ENCODE measurements around the gene ALOX15B.

Gene ALOX15B

DNA sequence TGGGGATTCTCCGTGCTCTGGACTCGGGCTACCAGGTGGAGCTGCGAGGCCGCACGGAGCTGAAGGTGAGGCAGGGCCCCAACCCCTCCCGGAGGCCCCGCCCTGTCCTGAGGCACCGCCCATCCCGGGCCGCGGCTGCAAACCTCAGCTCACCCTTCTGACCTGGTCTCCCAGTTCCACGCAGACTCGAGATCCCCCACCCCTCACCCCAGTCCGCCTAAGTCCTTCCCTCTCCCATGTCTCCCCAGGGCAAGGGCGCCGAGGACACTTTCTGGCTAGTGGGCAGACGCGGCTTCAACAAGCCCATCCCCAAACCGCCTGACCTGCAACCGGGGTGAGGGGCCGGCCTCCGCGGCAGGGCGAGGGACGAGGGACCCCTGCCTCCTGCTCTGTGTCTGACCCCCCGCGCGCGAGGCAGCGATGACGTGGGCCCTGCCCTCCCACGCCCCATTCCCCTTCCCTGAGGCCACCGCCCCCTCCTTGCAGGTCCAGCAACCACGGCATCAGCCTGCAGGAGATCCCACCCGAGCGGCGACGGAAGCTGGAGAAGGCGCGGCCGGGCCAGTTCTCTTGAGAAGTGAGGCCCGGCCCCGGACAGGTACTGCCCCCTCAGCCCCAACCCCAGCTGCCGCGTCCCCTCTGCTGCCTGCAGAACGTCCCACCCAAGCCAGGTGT is 22.8 kb upstream of the ALOX15B start:
- TF ChIP-seq, protein P1, sequence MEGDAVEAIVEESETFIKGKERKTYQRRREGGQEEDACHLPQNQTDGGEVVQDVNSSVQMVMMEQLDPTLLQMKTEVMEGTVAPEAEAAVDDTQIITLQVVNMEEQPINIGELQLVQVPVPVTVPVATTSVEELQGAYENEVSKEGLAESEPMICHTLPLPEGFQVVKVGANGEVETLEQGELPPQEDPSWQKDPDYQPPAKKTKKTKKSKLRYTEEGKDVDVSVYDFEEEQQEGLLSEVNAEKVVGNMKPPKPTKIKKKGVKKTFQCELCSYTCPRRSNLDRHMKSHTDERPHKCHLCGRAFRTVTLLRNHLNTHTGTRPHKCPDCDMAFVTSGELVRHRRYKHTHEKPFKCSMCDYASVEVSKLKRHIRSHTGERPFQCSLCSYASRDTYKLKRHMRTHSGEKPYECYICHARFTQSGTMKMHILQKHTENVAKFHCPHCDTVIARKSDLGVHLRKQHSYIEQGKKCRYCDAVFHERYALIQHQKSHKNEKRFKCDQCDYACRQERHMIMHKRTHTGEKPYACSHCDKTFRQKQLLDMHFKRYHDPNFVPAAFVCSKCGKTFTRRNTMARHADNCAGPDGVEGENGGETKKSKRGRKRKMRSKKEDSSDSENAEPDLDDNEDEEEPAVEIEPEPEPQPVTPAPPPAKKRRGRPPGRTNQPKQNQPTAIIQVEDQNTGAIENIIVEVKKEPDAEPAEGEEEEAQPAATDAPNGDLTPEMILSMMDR (IDR thresholded peaks at IDR 0.05; ENCODE audit: poor library complexity, severe bottlenecking): no peak
- H3K9me3 ChIP-seq (ENCODE audit: severe bottlenecking): no peaks in the 10 kb centered on the region
- H3K27ac ChIP-seq (ENCODE audit: poor library complexity, severe bottlenecking): no peak overlapping the region
- no peaks in the 10 kb centered on the region for H3K27me3 ChIP-seq (ENCODE audit: insufficient read depth, poor library complexity, severe bottlenecking)
- ATAC-seq (ENCODE audit: low read depth): no peak
- peaks cover 35% of the 10 kb centered on the region for H3K4me1 ChIP-seq (ENCODE audit: insufficient read depth, poor library complexity, severe bottlenecking)
- no peak for DNase-seq (ENCODE audit: low spot score)
- no peaks in the 10 kb centered on the region for H3K36me3 ChIP-seq (ENCODE audit: low read depth)
- no peak overlapping the region for H3K4me3 ChIP-seq (ENCODE audit: severe bottlenecking)

DNA sequence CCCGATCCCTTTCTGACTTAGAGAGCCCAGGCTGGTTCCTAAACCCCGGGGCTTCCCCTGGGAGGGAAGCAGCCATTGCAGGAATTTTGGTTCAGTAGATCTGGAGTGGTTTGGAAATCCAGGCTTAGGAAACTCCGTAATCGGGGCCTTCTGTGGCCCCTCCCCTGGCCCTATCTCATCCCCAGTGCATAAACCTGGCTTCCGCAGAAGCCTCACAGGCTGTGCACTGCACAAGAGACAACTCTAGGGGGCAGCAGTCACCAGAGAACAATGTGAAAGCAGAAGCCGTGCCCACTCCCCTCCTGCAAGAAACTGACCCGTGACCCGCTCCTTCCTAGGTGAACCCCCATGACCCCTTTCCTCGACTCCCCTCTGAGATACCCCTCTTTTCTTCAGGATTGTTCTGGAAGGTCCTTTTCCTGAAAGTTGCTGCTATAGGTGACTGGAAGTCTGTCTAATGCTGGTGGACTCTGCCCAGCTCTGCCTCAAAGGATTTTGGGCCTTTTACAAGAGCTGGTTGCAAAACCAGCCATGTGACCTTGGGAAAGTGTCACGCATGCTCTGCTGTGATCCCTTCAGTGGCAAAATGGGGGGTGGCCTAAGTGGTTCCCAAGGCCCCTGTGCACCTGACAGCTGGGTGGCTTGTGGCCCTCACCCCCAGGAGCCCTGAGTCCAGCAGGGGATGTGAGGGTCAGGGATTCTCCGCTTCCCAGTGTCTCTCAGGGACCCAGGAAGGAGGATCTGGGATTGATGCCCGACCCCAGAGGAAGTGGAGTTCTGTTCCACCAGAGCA is 22.0 kb upstream of the ALOX15B start:
- Histone ChIP-seq H3K4me3 (ENCODE audit: severe bottlenecking) (no peak overlapping the region), H3K4me1 (ENCODE audit: insufficient read depth, poor library complexity, severe bottlenecking) (peaks cover 35% of the 10 kb centered on the region), H3K36me3 (ENCODE audit: low read depth) (no peaks in the 10 kb centered on the region), H3K27me3 (ENCODE audit: insufficient read depth, poor library complexity, severe bottlenecking) (no peaks in the 10 kb centered on the region), H3K27ac (ENCODE audit: poor library complexity, severe bottlenecking) (peak overlapping the region; percentile 87), H3K9me3 (ENCODE audit: severe bottlenecking) (no peaks in the 10 kb centered on the region)
- ATAC-seq (ENCODE audit: low read depth) (0 out of 3 replicates have a peak, but pooled peaks have one; percentile 10), DNase-seq (ENCODE audit: low spot score) (no peak)
- TF ChIP-seq, protein P1 (IDR thresholded peaks at IDR 0.05; ENCODE audit: poor library complexity, severe bottlenecking): peak; percentile 73

DNA sequence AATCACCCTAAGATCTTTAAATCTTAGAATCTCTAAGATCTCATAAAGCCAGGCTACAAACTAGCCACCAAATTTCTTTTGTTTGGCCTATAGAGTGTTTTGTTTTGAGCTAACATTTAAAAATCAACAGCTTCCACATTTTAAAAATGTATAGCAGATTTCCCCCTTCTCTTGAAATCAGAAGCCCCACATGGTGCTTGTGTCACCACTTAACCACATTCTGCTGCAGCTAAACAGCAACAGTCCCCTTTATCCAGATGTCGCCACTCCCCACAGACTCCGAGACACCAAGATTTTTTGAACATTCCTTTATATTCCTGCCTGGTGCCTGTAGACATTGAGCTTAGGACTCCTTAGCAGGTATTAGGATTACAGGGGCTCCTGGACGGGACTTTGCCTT is 20.4 kb upstream of the ALOX15B start:
- TF ChIP-seq, protein P1 (IDR thresholded peaks at IDR 0.05; ENCODE audit: poor library complexity, severe bottlenecking): no peak
- peak overlapping the region; percentile 87 for H3K27ac ChIP-seq (ENCODE audit: poor library complexity, severe bottlenecking)

DNA sequence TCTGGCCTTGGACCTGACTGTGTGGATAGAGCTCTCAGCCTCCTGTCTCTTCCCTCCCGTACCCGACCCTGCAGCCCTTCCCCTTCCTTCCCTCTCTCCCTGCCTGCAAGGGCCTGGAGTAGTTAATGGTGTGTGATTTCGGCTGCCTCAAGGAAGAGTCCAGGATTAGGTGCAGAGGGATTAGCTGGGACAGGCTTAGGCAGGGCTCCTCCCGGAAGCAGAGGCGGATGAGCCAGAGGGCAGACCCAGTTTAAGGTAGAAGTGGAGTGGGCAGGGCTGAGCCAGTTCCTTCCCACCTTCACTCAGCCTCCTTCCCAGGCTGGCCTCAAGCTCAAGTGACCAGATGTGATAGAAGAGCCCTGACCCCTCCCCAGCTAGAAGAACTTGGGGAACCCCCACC is 19.7 kb upstream of the ALOX15B start:
- Histone ChIP-seq H3K27me3 (ENCODE audit: insufficient read depth, poor library complexity, severe bottlenecking) (no peaks in the 10 kb centered on the region), H3K4me1 (ENCODE audit: insufficient read depth, poor library complexity, severe bottlenecking) (peaks cover 35% of the 10 kb centered on the region), H3K27ac (ENCODE audit: poor library complexity, severe bottlenecking) (peak overlapping the region; percentile 87), H3K36me3 (ENCODE audit: low read depth) (no peaks in the 10 kb centered on the region), H3K9me3 (ENCODE audit: severe bottlenecking) (no peaks in the 10 kb centered on the region), H3K4me3 (ENCODE audit: severe bottlenecking) (no peak overlapping the region)
- TF ChIP-seq, protein P1 (IDR thresholded peaks at IDR 0.05; ENCODE audit: poor library complexity, severe bottlenecking): no peak
- DNase-seq (ENCODE audit: low spot score) (no peak), ATAC-seq (ENCODE audit: low read depth) (peak; percentile 93)

More for the DNA sequence above, 20.4 kb upstream of the ALOX15B start:
- Histone ChIP-seq H3K36me3 (ENCODE audit: low read depth) (no peaks in the 10 kb centered on the region), H3K4me1 (ENCODE audit: insufficient read depth, poor library complexity, severe bottlenecking) (peaks cover 35% of the 10 kb centered on the region), H3K9me3 (ENCODE audit: severe bottlenecking) (no peaks in the 10 kb centered on the region), H3K4me3 (ENCODE audit: severe bottlenecking) (no peak overlapping the region), H3K27me3 (ENCODE audit: insufficient read depth, poor library complexity, severe bottlenecking) (no peaks in the 10 kb centered on the region)
- no peak for ATAC-seq (ENCODE audit: low read depth)
- no peak for DNase-seq (ENCODE audit: low spot score)

All from RWPE2 (cell line).